ENCODE results near the gene PRSS22. TPM values are rescaled to one million over a fixed set of nuclear protein-coding genes. Genes with fewer than 3 reads are reported as not detected.

PRSS22 gene
- polyA plus RNA-seq, 1 of the 3 experiments (the other 2 are of a cell fraction) = not detected

GRCh38 chr16:2884041-2884451 lies 26.1 kb upstream of the PRSS22 start (continued):
- no peak for TF ChIP-seq PBX3 (IDR thresholded peaks at IDR 0.05)
- no peak for TF ChIP-seq NRF1 (IDR thresholded peaks at IDR 0.05; ENCODE audit: low read depth, low read length)
- no peak for TF ChIP-seq FOSL2 (IDR thresholded peaks at IDR 0.05; ENCODE audit: borderline replicate concordance, low read depth)
- no peak for TF ChIP-seq EZH2phosphoT487 (IDR thresholded peaks at IDR 0.05; ENCODE audit: borderline replicate concordance, low read depth)
- no peak for TF ChIP-seq RAD21 (IDR thresholded peaks at IDR 0.05; ENCODE audit: low read length)
- no peak for TF ChIP-seq FOXM1 (IDR thresholded peaks at IDR 0.05; ENCODE audit: low read depth)
- TF ChIP-seq FOXJ3 (CRISPR knock-in tag; IDR thresholded peaks at IDR 0.05) = no peak
- no peak for TF ChIP-seq CTCF (IDR thresholded peaks at IDR 0.05)

GRCh38 chr16:2883458-2883908 lies 25.5 kb upstream of the PRSS22 start:
- TF ChIP-seq RCOR1 (IDR thresholded peaks at IDR 0.05; ENCODE audit: low read length) (no peak), CHD2 (IDR thresholded peaks at IDR 0.05; ENCODE audit: low read length, partially characterized antibody) (no peak), JUND (IDR thresholded peaks at IDR 0.05) (no peak), YY1 (IDR thresholded peaks at IDR 0.05; ENCODE audit: low read depth) (no peak), USF2 (IDR thresholded peaks at IDR 0.05; ENCODE audit: borderline replicate concordance, low read depth, low read length) (no peak)
- H3K27me3 ChIP-seq (ENCODE audit: insufficient read depth) = no peaks in the 10 kb centered on the region
- peaks cover 0 to 6% of the 10 kb centered on the region in 2 experiments; a peak in 1 of 4 replicates for H3K4me1 ChIP-seq (ENCODE audit: control insufficient read depth in 1 of 2, insufficient read depth in 2 of 2, low read depth in 1 of 2, low read length in 1 of 2)
- WGBS (ENCODE audit: low lambda C conversion rate) = 2% methylated on average over 14 of the region's 31 CpGs
- H3F3A ChIP-seq (replicated peaks; ENCODE audit: insufficient read depth) = peaks cover 15% of the 10 kb centered on the region
- H3K9me2 ChIP-seq = no peaks in the 10 kb centered on the region
- peak overlapping the region; percentile 79; the same call in 1 of the 2 replicates for H2AFZ ChIP-seq (ENCODE audit: low read depth)
- H3K9ac ChIP-seq = peak overlapping the region; percentile 86
- no peaks in the 10 kb centered on the region for H4K20me1 ChIP-seq (ENCODE audit: insufficient read depth)
- peak overlapping the region; percentile 90 for H3K4me2 ChIP-seq
- H3K9me3 ChIP-seq = no peaks in the 10 kb centered on the region
- CTCF ChIA-PET = interaction anchor here (0.8 to 4.1 kb wide), 9 partner anchors 11 to 246 kb away, joined by 3 to 27 read pairs (median 4); no protein-coding TSS in a partner anchor
- peaks cover 0 to 5% of the 10 kb centered on the region in 2 experiments for H3K36me3 ChIP-seq (replicated peaks in 1 of 2; ENCODE audit: control insufficient read depth in 1 of 2, insufficient read depth in 2 of 2, low read length in 1 of 2)
- peak overlapping the region; percentile 73 to 84 for H3K4me3 ChIP-seq (ENCODE audit: low read depth in 2 of 2, low read length in 1 of 2)
- peak; percentile 70 for DNase-seq
- POLR2A ChIA-PET = interaction anchor here (0.9 to 2.8 kb wide), 6 partner anchors 13 to 129 kb away, joined by 3 to 13 read pairs (median 6); partner anchors contain the start of gene FLYWCH1
- H3K79me2 ChIP-seq (ENCODE audit: insufficient read depth) = peaks cover 41% of the 10 kb centered on the region
- peak overlapping the region; percentile 93 to 94 for H3K27ac ChIP-seq (ENCODE audit: low read depth in 2 of 2, low read length in 1 of 2)

Data from SK-N-SH (cell line).